Measurements from ENCODE around the gene IRF2BPL. TPM values are rescaled to one million over a fixed set of nuclear protein-coding genes. Genes with fewer than 3 reads are reported as not detected.

The IRF2BPL gene
- total RNA-seq, 4 donors from 2014 or later, result 31.1 to 70.0 (median 34.4) TPM

DNA sequence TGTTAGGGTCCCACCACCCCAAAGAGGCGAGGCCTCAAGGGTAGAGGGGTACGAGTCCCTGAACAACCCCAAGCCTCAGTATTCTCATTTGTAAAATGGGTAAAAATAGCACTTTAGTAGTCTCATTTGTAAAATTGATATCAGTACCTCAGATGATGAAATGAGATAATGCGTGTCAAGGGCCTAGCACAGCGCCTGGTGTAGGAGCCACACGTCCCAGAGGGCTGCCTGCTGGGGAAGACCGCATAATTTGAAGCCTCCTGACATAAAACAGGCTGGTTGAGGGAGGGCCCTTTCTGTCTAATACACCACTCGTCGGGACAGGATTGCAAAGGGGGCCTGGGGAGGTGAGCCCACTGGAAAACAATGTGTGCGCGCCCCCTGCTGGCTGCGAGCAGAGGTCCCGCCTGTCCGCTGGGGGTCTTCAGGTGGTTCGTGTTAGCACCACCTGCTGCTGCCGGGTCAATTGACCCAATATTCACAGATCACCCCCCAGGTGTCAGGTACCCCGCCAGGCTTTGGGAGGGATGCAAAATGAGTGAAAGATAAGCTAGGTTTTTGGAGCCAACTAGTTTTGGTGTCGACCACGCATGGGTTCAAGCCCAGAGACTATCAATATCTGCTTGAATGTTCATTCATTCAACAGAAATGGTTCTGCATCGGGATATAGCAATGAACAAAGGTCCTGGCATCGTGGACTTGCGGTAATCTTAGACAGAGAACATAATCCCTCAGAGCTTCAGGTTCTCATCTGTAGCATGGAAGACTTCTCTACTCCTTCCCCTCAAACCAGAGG is 24.7 kb upstream of the IRF2BPL start:
- ATAC-seq (ENCODE audit: low FRiP score) (peak; percentile 82), DNase-seq (ENCODE audit: low spot score) (peak; percentile 73)

DNA sequence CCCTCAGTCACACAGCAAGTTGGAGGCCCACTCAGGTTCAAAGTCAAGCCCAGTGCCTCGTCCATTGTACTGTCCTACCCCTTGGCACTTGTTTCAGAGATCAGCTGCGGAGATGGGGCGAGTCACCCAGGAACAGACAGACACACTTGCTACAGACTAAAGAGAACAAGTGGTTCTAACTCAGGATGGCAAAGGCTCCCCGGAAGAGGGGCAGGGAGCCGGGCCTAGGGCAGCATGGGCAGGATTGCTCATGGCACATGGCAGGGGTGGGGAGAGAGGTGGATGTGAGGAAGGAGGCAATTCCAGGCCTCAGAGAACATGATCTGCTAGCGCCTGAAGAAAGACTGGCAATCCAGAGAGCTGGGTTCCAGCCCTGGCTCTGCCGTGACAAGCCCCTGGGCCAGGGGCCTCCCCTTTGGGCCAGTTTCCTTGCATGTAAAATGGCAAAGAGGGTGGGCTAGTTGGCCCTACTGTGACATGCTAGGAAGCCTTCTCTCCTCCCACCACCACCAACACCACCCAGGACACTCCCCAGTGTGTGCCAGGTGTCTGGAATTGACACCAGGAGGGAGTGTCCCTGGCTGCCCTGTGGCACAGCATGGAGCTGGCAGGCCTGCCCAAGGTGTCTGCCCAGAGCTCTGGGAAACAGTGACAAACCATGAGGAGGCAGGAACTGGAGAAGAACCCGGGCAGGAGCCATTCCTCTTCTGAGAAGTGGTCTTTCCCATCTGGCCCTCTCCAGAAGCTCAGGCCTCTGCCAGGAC is 24.0 kb upstream of the IRF2BPL start:
- ATAC-seq (ENCODE audit: low FRiP score) (peak; percentile 16), DNase-seq (ENCODE audit: low spot score) (no peak)
- TF ChIP-seq, protein P1, sequence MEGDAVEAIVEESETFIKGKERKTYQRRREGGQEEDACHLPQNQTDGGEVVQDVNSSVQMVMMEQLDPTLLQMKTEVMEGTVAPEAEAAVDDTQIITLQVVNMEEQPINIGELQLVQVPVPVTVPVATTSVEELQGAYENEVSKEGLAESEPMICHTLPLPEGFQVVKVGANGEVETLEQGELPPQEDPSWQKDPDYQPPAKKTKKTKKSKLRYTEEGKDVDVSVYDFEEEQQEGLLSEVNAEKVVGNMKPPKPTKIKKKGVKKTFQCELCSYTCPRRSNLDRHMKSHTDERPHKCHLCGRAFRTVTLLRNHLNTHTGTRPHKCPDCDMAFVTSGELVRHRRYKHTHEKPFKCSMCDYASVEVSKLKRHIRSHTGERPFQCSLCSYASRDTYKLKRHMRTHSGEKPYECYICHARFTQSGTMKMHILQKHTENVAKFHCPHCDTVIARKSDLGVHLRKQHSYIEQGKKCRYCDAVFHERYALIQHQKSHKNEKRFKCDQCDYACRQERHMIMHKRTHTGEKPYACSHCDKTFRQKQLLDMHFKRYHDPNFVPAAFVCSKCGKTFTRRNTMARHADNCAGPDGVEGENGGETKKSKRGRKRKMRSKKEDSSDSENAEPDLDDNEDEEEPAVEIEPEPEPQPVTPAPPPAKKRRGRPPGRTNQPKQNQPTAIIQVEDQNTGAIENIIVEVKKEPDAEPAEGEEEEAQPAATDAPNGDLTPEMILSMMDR (IDR thresholded peaks at IDR 0.05), result no peak

More for the DNA sequence above, 24.7 kb upstream of the IRF2BPL start:
- TF ChIP-seq, protein P1 (IDR thresholded peaks at IDR 0.05), result peak in 2 of 3 donors; percentile 79 to 89

DNA sequence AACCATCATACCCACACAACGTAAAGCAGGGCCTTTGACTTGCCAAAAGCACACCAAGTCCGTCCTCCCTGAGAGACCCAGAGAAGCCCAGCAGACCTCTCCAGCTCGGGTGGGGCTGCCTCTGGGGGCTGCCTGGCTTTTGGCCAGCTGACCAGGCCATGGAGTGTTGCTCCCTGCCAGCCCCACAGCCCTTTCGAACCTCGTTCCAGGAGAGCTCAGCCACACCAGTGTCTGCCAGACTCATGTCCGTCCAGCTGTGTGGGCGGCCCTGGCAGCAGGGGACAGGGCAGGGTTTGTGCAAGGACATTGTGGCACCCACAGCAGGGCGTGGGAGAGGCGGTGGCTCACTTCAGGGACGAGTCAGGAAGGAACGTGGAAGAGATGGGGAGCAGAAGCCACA is 22.6 kb upstream of the IRF2BPL start:
- TF ChIP-seq, protein P1 (IDR thresholded peaks at IDR 0.05), result no peak

DNA sequence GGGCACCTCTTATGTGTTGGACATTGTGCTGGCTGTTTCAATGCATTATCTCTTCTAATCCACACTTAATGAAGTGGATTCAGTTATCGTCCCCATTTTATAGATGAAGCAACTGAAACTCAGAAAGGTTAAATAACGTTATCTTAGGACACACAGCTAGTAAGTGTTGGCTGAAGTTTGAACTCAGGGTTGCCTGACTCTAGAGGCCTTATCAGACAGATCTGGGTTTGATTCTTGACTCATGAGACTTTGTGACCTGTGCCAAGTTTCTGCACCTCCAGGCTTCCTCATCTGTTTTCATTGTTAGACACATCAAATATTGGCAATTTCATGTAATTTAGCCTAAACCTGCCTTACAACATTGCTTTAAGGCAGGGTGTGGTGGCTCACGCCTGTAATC is 18.2 kb upstream of the IRF2BPL start:
- DNase-seq (ENCODE audit: low spot score), result no peak
- TF ChIP-seq, protein P1 (IDR thresholded peaks at IDR 0.05), result no peak
- ATAC-seq (ENCODE audit: low FRiP score), result no peak

More for the DNA sequence above, 22.6 kb upstream of the IRF2BPL start:
- ATAC-seq (ENCODE audit: low FRiP score), result no peak
- DNase-seq (ENCODE audit: low spot score), result no peak

DNA sequence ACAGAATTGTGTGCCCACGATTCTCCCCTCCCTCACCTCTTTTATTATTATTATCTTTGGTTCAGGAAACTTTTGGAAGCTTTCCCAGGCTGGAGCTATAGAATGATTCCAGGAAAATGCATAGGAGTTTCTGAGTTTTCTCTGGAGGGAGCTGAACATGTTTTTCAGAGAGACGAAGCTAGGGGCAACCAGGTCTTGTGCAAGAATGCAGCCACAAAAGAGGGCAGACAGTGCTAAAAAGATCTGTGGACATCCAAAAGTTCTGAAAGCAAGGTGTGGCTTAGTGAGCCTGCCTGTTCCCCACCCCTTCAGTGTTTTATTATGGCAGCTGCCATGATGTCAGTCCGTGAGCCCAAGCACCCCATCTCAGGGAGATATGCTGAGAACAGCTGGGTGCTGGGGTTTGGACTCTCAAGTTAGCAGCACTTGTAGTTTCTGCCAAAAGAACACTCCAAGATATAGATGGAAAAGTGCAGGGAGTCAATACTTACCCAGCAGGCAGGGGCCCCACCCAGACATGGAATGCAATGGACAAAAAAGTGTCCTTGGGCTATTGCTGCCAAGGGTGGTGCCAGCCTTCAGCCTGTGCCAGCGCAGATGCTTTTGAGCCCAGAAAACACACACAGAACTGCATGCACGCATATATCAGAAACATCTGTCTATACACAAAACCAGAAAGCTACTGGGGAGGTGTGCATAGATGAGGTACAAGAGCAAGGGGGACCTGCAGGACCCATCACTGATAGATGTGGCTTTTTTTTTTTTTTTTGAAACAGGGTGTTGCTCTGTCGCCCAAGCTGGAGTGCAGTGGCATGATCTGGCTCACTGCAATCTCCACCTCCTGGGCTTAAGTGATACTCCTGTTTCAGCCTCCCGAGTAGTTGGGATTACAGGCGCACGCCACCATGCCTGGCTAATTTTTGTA is 17.0 kb upstream of the IRF2BPL start:
- DNase-seq (ENCODE audit: low spot score), result no peak
- TF ChIP-seq, protein P1 (IDR thresholded peaks at IDR 0.05), result no peak
- no peak for ATAC-seq (ENCODE audit: low FRiP score)

DNA sequence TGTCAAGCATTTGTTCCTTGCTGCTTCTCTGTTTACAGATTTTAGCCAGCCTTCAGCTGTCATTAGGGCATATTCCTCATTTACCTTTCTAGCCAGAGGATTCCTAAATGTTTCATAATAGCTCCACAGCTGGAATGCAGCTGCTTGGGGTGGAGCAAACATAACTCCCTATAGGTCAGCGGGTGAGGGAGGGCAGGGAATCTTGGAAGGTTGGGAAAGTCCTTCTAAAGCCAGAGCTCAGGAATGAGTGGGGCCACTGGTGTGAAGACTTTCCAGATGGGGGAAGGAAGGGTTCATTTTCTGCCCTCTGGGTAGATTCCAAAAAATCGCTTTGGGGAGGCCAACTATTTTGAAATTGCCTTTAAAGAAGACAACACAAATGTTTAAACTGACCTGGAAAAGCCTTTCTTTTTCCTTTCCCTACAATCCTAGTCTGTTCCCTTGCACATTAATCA is 16.3 kb upstream of the IRF2BPL start:
- TF ChIP-seq, protein P1 (IDR thresholded peaks at IDR 0.05), result no peak
- DNase-seq (ENCODE audit: low spot score) (no peak), ATAC-seq (ENCODE audit: low FRiP score) (peak; percentile 48)

Data from omental fat pad (tissue), 4 donors.